ENCODE data around the gene ASB13. TPM values are rescaled to one million over a fixed set of nuclear protein-coding genes. Genes with fewer than 3 reads are reported as not detected.

ASB13 gene
- total RNA-seq, 4 donors from 2014 or later: 9.9 to 27.7 (median 14.2) TPM

DNA sequence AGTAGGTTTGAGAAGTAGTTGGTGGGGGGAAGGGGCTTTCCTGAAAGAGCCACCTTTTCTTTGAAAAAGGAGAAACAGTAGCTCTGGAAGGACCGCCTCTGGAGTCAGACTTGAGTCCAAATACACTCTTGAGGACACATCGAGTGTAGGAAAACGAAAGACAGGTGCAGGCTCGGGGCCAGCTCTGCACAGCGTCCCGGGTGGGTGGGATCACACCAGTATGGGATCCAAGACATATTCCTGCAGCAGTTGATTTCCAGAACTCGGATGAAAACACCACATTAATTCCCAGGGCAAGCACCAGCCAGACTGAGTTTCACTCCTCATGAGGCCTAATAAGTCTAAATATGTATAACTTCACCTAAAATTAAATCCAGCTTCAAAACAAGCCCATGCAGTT, 61.4 kb downstream of the ASB13 start:
- Histone ChIP-seq H3K27ac (no peak overlapping the region), H3K27me3 (no peaks in the 10 kb centered on the region), H3K36me3 (no peaks in the 10 kb centered on the region), H3K9me3 (no peaks in the 10 kb centered on the region), H3K4me3 (replicated peaks in 1 of 3) (no peak overlapping the region), H3K4me1 (peaks cover 0 to 4% of the 10 kb centered on the region in 2 donors)
- TF ChIP-seq, protein P1, sequence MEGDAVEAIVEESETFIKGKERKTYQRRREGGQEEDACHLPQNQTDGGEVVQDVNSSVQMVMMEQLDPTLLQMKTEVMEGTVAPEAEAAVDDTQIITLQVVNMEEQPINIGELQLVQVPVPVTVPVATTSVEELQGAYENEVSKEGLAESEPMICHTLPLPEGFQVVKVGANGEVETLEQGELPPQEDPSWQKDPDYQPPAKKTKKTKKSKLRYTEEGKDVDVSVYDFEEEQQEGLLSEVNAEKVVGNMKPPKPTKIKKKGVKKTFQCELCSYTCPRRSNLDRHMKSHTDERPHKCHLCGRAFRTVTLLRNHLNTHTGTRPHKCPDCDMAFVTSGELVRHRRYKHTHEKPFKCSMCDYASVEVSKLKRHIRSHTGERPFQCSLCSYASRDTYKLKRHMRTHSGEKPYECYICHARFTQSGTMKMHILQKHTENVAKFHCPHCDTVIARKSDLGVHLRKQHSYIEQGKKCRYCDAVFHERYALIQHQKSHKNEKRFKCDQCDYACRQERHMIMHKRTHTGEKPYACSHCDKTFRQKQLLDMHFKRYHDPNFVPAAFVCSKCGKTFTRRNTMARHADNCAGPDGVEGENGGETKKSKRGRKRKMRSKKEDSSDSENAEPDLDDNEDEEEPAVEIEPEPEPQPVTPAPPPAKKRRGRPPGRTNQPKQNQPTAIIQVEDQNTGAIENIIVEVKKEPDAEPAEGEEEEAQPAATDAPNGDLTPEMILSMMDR (IDR thresholded peaks at IDR 0.05): no peak
- TF ChIP-seq POLR2A (IDR thresholded peaks at IDR 0.05): no peak
- intact Hi-C loops (cut with DNase I): no loop called here
- WGBS, 2 donors: 44 to 47% methylated on average over 7 of the region's 7 CpGs
- no peak for DNase-seq

DNA sequence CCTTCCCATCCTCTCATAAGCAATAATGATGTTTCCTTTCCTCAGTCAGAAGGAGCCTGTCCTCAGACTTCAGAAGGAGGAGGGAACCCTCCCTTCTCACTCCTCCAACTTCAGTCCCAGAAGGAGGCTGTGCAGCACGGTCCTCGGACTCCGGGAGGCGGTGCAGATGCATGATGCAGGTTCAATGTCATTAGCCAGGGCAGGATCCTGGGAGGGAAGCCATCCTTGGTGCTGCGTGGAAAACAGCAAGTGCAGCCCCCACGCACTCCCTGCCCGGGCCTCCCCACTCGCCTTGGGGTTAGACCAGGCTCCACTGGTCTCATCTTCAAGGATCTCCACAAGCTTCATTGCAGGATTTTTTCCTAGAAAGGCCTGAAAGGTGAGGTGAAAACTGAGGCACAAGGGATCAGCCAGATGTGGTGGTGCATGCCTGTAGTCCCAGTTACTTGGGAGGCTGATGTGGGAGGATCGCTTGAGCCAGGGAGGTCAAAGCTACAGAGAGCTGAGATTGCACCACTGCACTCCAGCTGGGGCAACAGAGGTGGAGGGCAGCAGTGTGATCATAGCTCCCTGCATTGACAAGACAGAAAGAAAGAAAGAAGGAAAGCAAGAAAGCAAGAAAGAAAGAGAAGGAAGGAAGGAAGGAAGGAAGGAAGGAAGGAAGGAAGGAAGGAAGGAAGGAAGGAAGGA, 62.0 kb downstream of the ASB13 start:
- no peaks in the 10 kb centered on the region for H3K9me3 ChIP-seq
- no peak for TF ChIP-seq POLR2A (IDR thresholded peaks at IDR 0.05)
- TF ChIP-seq, protein P1 (IDR thresholded peaks at IDR 0.05): no peak
- 84 to 92% methylated on average over 9 of the region's 9 CpGs for WGBS, 2 donors
- H3K4me1 ChIP-seq: no peaks in the 10 kb centered on the region
- H3K36me3 ChIP-seq: no peaks in the 10 kb centered on the region
- no peak for DNase-seq
- no peak overlapping the region for H3K4me3 ChIP-seq (replicated peaks in 1 of 3)
- no peaks in the 10 kb centered on the region for H3K27me3 ChIP-seq
- no peak overlapping the region for H3K27ac ChIP-seq
- intact Hi-C loops (cut with DNase I): no loop called here

DNA sequence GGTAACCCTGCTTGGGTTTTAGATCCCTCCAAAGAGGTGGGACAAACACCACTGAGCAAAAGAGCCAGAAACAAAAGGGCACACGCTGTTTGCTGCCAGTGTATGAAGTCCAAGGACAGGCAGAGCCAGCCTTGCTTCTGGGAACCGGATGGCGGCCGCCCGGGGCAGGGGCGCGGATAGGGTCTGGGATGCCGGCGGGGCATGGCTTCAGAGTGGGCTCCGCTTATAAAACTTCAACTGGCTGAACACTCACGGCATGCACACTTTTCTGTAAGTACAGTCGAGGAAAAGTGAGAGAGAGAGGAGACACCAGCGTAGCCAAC, 62.6 kb downstream of the ASB13 start:
- Histone ChIP-seq H3K4me3 (replicated peaks in 1 of 3) (no peak overlapping the region), H3K36me3 (no peaks in the 10 kb centered on the region), H3K27me3 (no peaks in the 10 kb centered on the region), H3K4me1 (no peaks in the 10 kb centered on the region), H3K9me3 (no peaks in the 10 kb centered on the region), H3K27ac (no peak overlapping the region)
- WGBS, 2 donors: 94 to 98% methylated on average over 13 of the region's 13 CpGs
- intact Hi-C loops (cut with DNase I): no loop called here
- no peak for DNase-seq
- TF ChIP-seq, protein P1 (IDR thresholded peaks at IDR 0.05): no peak
- no peak for TF ChIP-seq POLR2A (IDR thresholded peaks at IDR 0.05)

DNA sequence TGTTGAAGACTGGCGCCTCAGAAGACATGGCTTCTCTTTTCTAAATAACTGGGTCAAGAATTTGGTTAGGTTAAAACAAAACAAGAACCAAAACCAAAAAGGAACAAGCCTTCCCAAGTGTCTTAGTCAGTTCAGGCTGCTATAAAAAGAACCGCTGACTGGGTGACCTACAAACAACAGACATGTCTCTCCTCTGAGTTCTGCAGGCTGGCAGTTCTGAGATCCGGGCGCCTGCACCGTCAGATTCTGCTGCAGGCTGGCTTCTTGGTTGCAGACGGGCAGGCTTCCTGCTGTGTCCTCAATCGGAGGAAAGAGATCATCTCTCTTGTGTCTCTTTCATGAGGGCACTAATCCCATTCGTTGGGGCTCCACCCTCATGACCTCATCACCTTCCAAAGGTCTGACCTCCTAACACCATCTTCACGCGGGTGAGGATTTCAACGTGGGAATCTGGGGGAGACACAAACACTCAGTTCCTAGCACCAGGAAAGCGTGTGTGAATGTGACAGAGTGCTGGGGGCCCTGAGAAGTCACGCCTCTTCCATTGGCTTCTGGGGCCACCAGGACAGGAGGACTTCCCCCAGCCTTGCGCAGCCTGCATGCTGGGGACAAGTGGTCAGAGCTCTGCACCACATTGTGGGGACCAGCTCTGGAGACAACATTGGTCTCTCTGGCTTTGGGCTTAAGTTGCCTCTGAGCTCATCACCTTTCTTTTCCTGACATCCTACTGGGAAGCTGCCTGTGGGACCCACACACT, 63.1 kb downstream of the ASB13 start:
- Histone ChIP-seq H3K36me3 (no peaks in the 10 kb centered on the region), H3K4me1 (no peaks in the 10 kb centered on the region), H3K9me3 (no peaks in the 10 kb centered on the region), H3K27me3 (no peaks in the 10 kb centered on the region), H3K27ac (no peak overlapping the region), H3K4me3 (replicated peaks in 1 of 3) (no peak overlapping the region)
- 86 to 91% methylated on average over 14 of the region's 14 CpGs for WGBS, 2 donors
- TF ChIP-seq POLR2A (IDR thresholded peaks at IDR 0.05): no peak
- TF ChIP-seq, protein P1 (IDR thresholded peaks at IDR 0.05): no peak
- no peak for DNase-seq
- intact Hi-C loops (cut with DNase I): no loop called here

DNA sequence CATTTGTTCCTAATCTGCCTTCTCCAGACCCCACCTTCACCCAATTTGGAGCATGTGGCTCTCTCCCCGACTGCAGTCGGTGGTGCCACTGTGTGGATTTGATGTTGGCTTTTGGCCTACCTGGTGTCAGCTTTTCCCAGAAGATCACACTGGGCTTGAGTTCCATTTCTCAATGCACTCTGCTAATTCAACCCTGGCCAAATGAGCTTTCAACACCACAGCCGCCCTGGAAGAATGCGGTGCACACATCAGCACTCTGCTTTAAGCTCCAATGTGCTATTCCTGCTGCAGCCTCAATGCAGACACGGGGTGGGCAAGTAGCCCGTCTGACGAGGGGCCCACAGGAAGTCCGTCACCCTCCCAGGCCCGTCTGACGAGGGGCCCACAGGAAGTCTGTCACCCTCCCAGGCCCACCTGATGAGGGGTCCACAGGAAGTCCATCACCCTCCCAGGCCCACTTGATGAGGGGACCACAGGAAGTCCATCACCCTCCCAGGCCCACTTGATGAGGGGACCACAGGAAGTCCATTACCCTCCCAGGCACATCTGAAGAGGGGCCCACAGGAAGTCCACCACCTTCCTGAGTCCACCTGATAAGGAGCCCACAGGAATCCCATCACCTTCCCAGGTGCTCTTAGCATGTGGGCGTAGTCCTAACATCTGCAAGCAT, 64.4 kb downstream of the ASB13 start:
- Histone ChIP-seq H3K36me3 (no peaks in the 10 kb centered on the region), H3K4me3 (replicated peaks in 1 of 3) (no peak overlapping the region), H3K9me3 (no peaks in the 10 kb centered on the region), H3K27me3 (no peaks in the 10 kb centered on the region), H3K27ac (no peak overlapping the region), H3K4me1 (no peaks in the 10 kb centered on the region)
- intact Hi-C loops (cut with DNase I): no loop called here
- no peak for DNase-seq
- WGBS, 2 donors: 70 to 96% methylated on average over 5 to 8 of the region's 11 CpGs
- TF ChIP-seq POLR2A (IDR thresholded peaks at IDR 0.05): no peak
- TF ChIP-seq, protein P1 (IDR thresholded peaks at IDR 0.05): no peak
